Hepatocyte (in vitro differentiated cells): Measurements from ENCODE around the gene MPST. TPM values are rescaled to one million over a fixed set of nuclear protein-coding genes. Genes with fewer than 3 reads are reported as not detected.

ENCODE experiments used
- DNase-seq: peaks from one replicate; pipeline ENCODE4 v3.0.0-alpha.2; 2016; ENCODE audit warnings: low spot score
- H2AFZ ChIP-seq: fragments of 200-600 bp; sonication (generic); 2 replicates; pipeline ENCODE4 v1.6.0; 2016; ENCODE audit warnings: antibody characterized with exemption, mild to moderate bottlenecking
- H3K27ac ChIP-seq: fragments of 200-600 bp; sonication (generic); 2 replicates; pipeline ENCODE4 v1.5.1; 2016; ENCODE audit warnings: mild to moderate bottlenecking
- H3K27me3 ChIP-seq: fragments of 200-600 bp; sonication (generic); 2 replicates; pipeline ENCODE4 v1.6.1; 2016
- H3K36me3 ChIP-seq: fragments of 200-600 bp; sonication (generic); replicated peaks from 2 replicates; pipeline ENCODE4 v1.5.1; 2016; ENCODE audit warnings: low read depth; ENCODE audit not compliant: insufficient read depth
- H3K4me1 ChIP-seq: fragments of 200-600 bp; sonication (generic); 2 replicates; pipeline ENCODE4 v1.5.1; 2016; ENCODE audit warnings: mild to moderate bottlenecking, moderate library complexity; ENCODE audit not compliant: insufficient read depth
- H3K4me2 ChIP-seq: fragments of 200-600 bp; sonication (generic); 2 replicates; pipeline ENCODE4 v1.6.0; 2016
- H3K4me3 ChIP-seq: fragments of 200-600 bp; sonication (generic); 2 replicates; pipeline ENCODE4 v1.5.1; 2016; ENCODE audit warnings: mild to moderate bottlenecking
- H3K79me2 ChIP-seq: fragments of 200-600 bp; sonication (generic); 2 replicates; pipeline ENCODE4 v1.6.0; 2017; ENCODE audit warnings: mild to moderate bottlenecking
- H3K9me2 ChIP-seq: fragments of 200-600 bp; sonication (generic); replicated peaks from 2 replicates; pipeline ENCODE4 v1.6.0; 2017; ENCODE audit warnings: mild to moderate bottlenecking; ENCODE audit not compliant: insufficient read depth
- H3K9me3 ChIP-seq: fragments of 200-600 bp; sonication (generic); 2 replicates; pipeline ENCODE4 v1.5.1; 2016; ENCODE audit warnings: low read depth, mild to moderate bottlenecking
- H4K20me1 ChIP-seq: fragments of 200-600 bp; sonication (generic); 2 replicates; pipeline ENCODE4 v1.6.0; 2016; ENCODE audit warnings: mild to moderate bottlenecking; ENCODE audit not compliant: insufficient read depth, poor library complexity, severe bottlenecking
- CTCF ChIP-seq: fragments of 200-600 bp; sonication (generic); IDR thresholded peaks from 2 replicates; pipeline ENCODE4 v1.5.1; 2016; ENCODE audit warnings: antibody characterized with exemption, mild to moderate bottlenecking; ENCODE audit not compliant: poor library complexity
- EZH2 ChIP-seq: fragments of 200-600 bp; sonication (generic); IDR thresholded peaks from 2 replicates; pipeline ENCODE4 v1.6.1; 2016; ENCODE audit warnings: antibody characterized with exemption, mild to moderate bottlenecking, borderline replicate concordance
- EZH2phosphoT487 ChIP-seq: fragments of 200-600 bp; sonication (generic); IDR thresholded peaks from one replicate; pipeline ENCODE4 v1.6.1; 2018; ENCODE audit warnings: antibody characterized with exemption, mild to moderate bottlenecking, low read depth, moderate library complexity; ENCODE audit not compliant: unreplicated experiment, severe bottlenecking
- WGBS: methylation state at CpG from one replicate; pipeline ENCODE4 v1.1.6; 2016; ENCODE audit warnings: low lambda C conversion rate; ENCODE audit errors: missing lambda C conversion rate; 5-methylcytosine and 5-hydroxymethylcytosine counted together
- polyA plus RNA-seq: library from polyadenylated mRNA; unstranded; fragments of >200 nt; fragmentation: Nextera tagmentation; extraction: Ambion mirVana; gene quantifications from 2 replicates; pipeline ENCODE4 v1.2.1, GENCODE V29; 2016
- total RNA-seq: library from RNA; depleted of rRNA; stranded (reverse); fragments of >200 nt; gene quantifications from 2 replicates; pipeline ENCODE4 v1.2.3, GENCODE V29; 2014

MPST gene
- total and polyA plus RNA-seq, 2 experiments from 2014 or later: 136 to 193 TPM

GRCh38 chr22:37053310-37054055, 33.9 kb downstream of the MPST start:
- TF ChIP-seq EZH2phosphoT487 (no peak), EZH2 (no peak), CTCF (no peak)
- H3K4me3 ChIP-seq: no peak overlapping the region
- no peak overlapping the region for H2AFZ ChIP-seq
- 93% methylated on average over 16 of the region's 16 CpGs for WGBS
- H3K4me1 ChIP-seq: peaks cover 5% of the 10 kb centered on the region
- no peaks in the 10 kb centered on the region for H3K9me2 ChIP-seq
- H3K79me2 ChIP-seq: no peaks in the 10 kb centered on the region
- no peak overlapping the region for H3K27ac ChIP-seq
- H3K4me2 ChIP-seq: no peak overlapping the region
- no peaks in the 10 kb centered on the region for H3K36me3 ChIP-seq
- DNase-seq: no peak
- H4K20me1 ChIP-seq: no peaks in the 10 kb centered on the region
- H3K9me3 ChIP-seq: no peaks in the 10 kb centered on the region
- H3K27me3 ChIP-seq: no peaks in the 10 kb centered on the region

- H3K36me3 ChIP-seq: no peaks in the 10 kb centered on the region
- H3K4me2 ChIP-seq: no peak overlapping the region
- no peaks in the 10 kb centered on the region for H3K27me3 ChIP-seq
- no peak overlapping the region for H2AFZ ChIP-seq
- H3K9me3 ChIP-seq: no peaks in the 10 kb centered on the region
- 74% methylated on average over 8 of the region's 8 CpGs for WGBS
- no peak overlapping the region for H3K27ac ChIP-seq
- H4K20me1 ChIP-seq: no peaks in the 10 kb centered on the region
- no peak for TF ChIP-seq EZH2phosphoT487
- no peak for TF ChIP-seq EZH2
- H3K4me1 ChIP-seq: peaks cover 5% of the 10 kb centered on the region
- no peak overlapping the region for H3K4me3 ChIP-seq
- DNase-seq: no peak
- no peaks in the 10 kb centered on the region for H3K79me2 ChIP-seq
- no peaks in the 10 kb centered on the region for H3K9me2 ChIP-seq
These were observed 34.5 kb downstream of the MPST start for GRCh38 chr22:37054056-37054395.

- DNase-seq: no peak
- Histone ChIP-seq H3K4me3 (no peak overlapping the region), H4K20me1 (no peaks in the 10 kb centered on the region), H2AFZ (no peak overlapping the region), H3K79me2 (no peaks in the 10 kb centered on the region), H3K9me2 (no peaks in the 10 kb centered on the region), H3K27ac (no peak overlapping the region), H3K4me2 (no peak overlapping the region), H3K36me3 (no peaks in the 10 kb centered on the region), H3K27me3 (no peaks in the 10 kb centered on the region), H3K9me3 (no peaks in the 10 kb centered on the region), H3K4me1 (peaks cover 5% of the 10 kb centered on the region)
- TF ChIP-seq EZH2 (no peak), CTCF (no peak), EZH2phosphoT487 (no peak)
- WGBS: 88% methylated on average over 20 of the region's 20 CpGs
These were observed 35.2 kb downstream of the MPST start for GRCh38 chr22:37054600-37055365.

GRCh38 chr22:37056246-37056645, 36.7 kb downstream of the MPST start:
- 97% methylated on average over 13 of the region's 13 CpGs for WGBS
- no peaks in the 10 kb centered on the region for H3K36me3 ChIP-seq

More at GRCh38 chr22:37056246-37056645, 36.7 kb downstream of the MPST start:
- no peaks in the 10 kb centered on the region for H3K9me2 ChIP-seq
- H3K4me1 ChIP-seq: peaks cover 5% of the 10 kb centered on the region
- H2AFZ ChIP-seq: no peak overlapping the region
- no peak overlapping the region for H3K27ac ChIP-seq
- H3K79me2 ChIP-seq: no peaks in the 10 kb centered on the region
- H3K9me3 ChIP-seq: no peaks in the 10 kb centered on the region
- no peaks in the 10 kb centered on the region for H3K27me3 ChIP-seq
- no peak overlapping the region for H3K4me2 ChIP-seq
- DNase-seq: no peak
- H4K20me1 ChIP-seq: no peaks in the 10 kb centered on the region
- H3K4me3 ChIP-seq: no peak overlapping the region
- TF ChIP-seq EZH2phosphoT487 (no peak), EZH2 (no peak), CTCF (no peak)
